Fibroblast of lung (primary cell): ENCODE measurements around the gene GPR68. TPM values are rescaled to one million over a fixed set of nuclear protein-coding genes. Genes with fewer than 3 reads are reported as not detected.
"Not testable (repeated sequence)": the region's sequence is repeated elsewhere in the genome, so short reads cannot be mapped to it uniquely, and the experiment has no call there.

Source experiments
- DNase-seq, 2 donors: peaks; one replicate each; pipeline versions ENCODE4 v3.0.0 to v3.0.0-alpha.2; 2010; ENCODE audit warnings: low read depth in 2 of 2
- H2AFZ ChIP-seq: 2 replicates; pipeline ENCODE4 v1.5.1; 2012; ENCODE audit warnings: low read length, control low read depth, inconsistent platforms
- H3K27ac ChIP-seq: 2 replicates; pipeline ENCODE4 v1.5.1; 2011; ENCODE audit warnings: low read length, control low read depth; ENCODE audit not compliant: insufficient read depth
- H3K27me3 ChIP-seq: 2 replicates; pipeline ENCODE4 v1.5.1; 2011; ENCODE audit warnings: mild to moderate bottlenecking, low read length; ENCODE audit not compliant: control insufficient read depth, insufficient read depth
- H3K36me3 ChIP-seq: 2 replicates; pipeline ENCODE4 v1.5.1; 2011; ENCODE audit warnings: low read length; ENCODE audit not compliant: control insufficient read depth, insufficient read depth
- H3K4me1 ChIP-seq: 2 replicates; pipeline ENCODE4 v1.5.1; 2011; ENCODE audit warnings: low read length; ENCODE audit not compliant: control insufficient read depth, insufficient read depth; ENCODE audit errors: extremely low read depth
- H3K4me2 ChIP-seq: 2 replicates; pipeline ENCODE4 v1.5.1; 2011; ENCODE audit warnings: low read length, control low read depth; ENCODE audit not compliant: insufficient read depth; ENCODE audit errors: extremely low read depth
- H3K4me3 ChIP-seq, 4 experiments: fragments of 200-600 bp in 1 of 4; sonication (generic) in 1 of 4; replicated peaks in 1 of 4; 2 replicates each; pipeline ENCODE4 v1.5.1; 2011 to 2016; ENCODE audit warnings: low read length in 4 of 4, low read depth in 3 of 4, mild to moderate bottlenecking in 3 of 4, control low read depth in 2 of 4, inconsistent platforms in 1 of 4, mixed read lengths in 1 of 4; ENCODE audit not compliant: insufficient read depth in 1 of 4; ENCODE audit errors: control extremely low read depth in 1 of 4
- H3K79me2 ChIP-seq: 2 replicates; pipeline ENCODE4 v1.5.1; 2012; ENCODE audit warnings: mild to moderate bottlenecking, low read length, inconsistent platforms; ENCODE audit not compliant: control insufficient read depth, insufficient read depth
- H3K9ac ChIP-seq: 2 replicates; pipeline ENCODE4 v1.5.1; 2011; ENCODE audit warnings: mild to moderate bottlenecking, low read length, control low read depth; ENCODE audit not compliant: insufficient read depth
- H3K9me3 ChIP-seq: 2 replicates; pipeline ENCODE4 v1.5.1; 2012; ENCODE audit warnings: low read depth, low read length; ENCODE audit not compliant: control insufficient read depth, insufficient read depth
- H4K20me1 ChIP-seq: 2 replicates; pipeline ENCODE4 v1.5.1; 2011; ENCODE audit warnings: low read length; ENCODE audit not compliant: control insufficient read depth, insufficient read depth; ENCODE audit errors: extremely low read depth
- CTCF ChIP-seq, 2 donors: IDR thresholded peaks in 1 of 2; conservative IDR thresholded peaks in 1 of 2; 1 replicate in 1 of 2; 2 replicates in 1 of 2; pipeline ENCODE4 v1.5.1; 2011 to 2012; ENCODE audit warnings: low read length in 2 of 2, control low read depth in 1 of 2, inconsistent platforms in 1 of 2, low read depth in 1 of 2, mild to moderate bottlenecking in 1 of 2
- EZH2 ChIP-seq: IDR thresholded peaks from 2 replicates; pipeline ENCODE4 v1.5.1; 2012; ENCODE audit warnings: low read length, control low read depth, mild to moderate bottlenecking; ENCODE audit errors: missing control alignments
- polyA plus RNA-seq, 2 donors: library from polyadenylated mRNA; depleted of rRNA in 1 of 2; stranded (reverse) in 1 of 2; unstranded in 1 of 2; fragments of >200 nt; gene quantifications; 2 replicates each; pipeline ENCODE4 v1.2.1, GENCODE V29; 2011 to 2012; ENCODE audit warnings: missing spikeins in 1 of 2
- total RNA-seq: library from RNA; depleted of rRNA; stranded (reverse); fragments of >200 nt; gene quantifications from 2 replicates; pipeline ENCODE4 v1.2.1, GENCODE V29; 2014

The GPR68 gene
- total and polyA plus RNA-seq, 2 donors (not counting 1 experiment from before 2014, with no cell fraction given), result 0.37 to 0.66 TPM

GRCh38 chr14:91185721-91186120 lies 58.8 kb downstream of the GPR68 start:
- Histone ChIP-seq H3K27ac (no peak overlapping the region), H3K9me3 (no peaks in the 10 kb centered on the region), H4K20me1 (no peaks in the 10 kb centered on the region), H3K9ac (no peak overlapping the region), H2AFZ (no peak overlapping the region), H3K36me3 (peaks cover 9% of the 10 kb centered on the region), H3K79me2 (no peaks in the 10 kb centered on the region), H3K4me1 (peaks cover 2% of the 10 kb centered on the region), H3K4me2 (no peak overlapping the region), H3K27me3 (no peaks in the 10 kb centered on the region), H3K4me3 (no peak overlapping the region)
- DNase-seq, result peak; percentile 17 to 54
- no peak for TF ChIP-seq CTCF (conservative IDR thresholded peaks at IDR 0.05 in 1 of 2, IDR thresholded peaks at IDR 0.05 in 1 of 2; ENCODE audit: low read depth in 1 of 2, low read length in 2 of 2)

GRCh38 chr14:91184559-91184958 lies 59.9 kb downstream of the GPR68 start:
- Histone ChIP-seq H2AFZ (no peak overlapping the region), H3K9me3 (no peaks in the 10 kb centered on the region), H3K27me3 (no peaks in the 10 kb centered on the region), H4K20me1 (no peaks in the 10 kb centered on the region), H3K9ac (no peak overlapping the region), H3K27ac (no peak overlapping the region), H3K36me3 (peaks cover 5% of the 10 kb centered on the region), H3K79me2 (no peaks in the 10 kb centered on the region), H3K4me3 (no peak overlapping the region), H3K4me2 (no peak overlapping the region), H3K4me1 (peaks cover 2% of the 10 kb centered on the region)
- no peak for TF ChIP-seq CTCF (conservative IDR thresholded peaks at IDR 0.05 in 1 of 2, IDR thresholded peaks at IDR 0.05 in 1 of 2; ENCODE audit: low read depth in 1 of 2, low read length in 2 of 2)
- no peak for TF ChIP-seq EZH2
- no peak for DNase-seq

GRCh38 chr14:91182753-91183152 lies 61.8 kb downstream of the GPR68 start:
- H3K4me2 ChIP-seq, H3K4me3 ChIP-seq, H3K36me3 ChIP-seq, H2AFZ ChIP-seq, H4K20me1 ChIP-seq, DNase-seq, H3K4me1 ChIP-seq, H3K79me2 ChIP-seq, H3K27me3 ChIP-seq, H3K27ac ChIP-seq, H3K9ac ChIP-seq, H3K9me3 ChIP-seq: not testable (repeated sequence)

Other genes with a start within 250 kb of the GPR68 start
- gene RPS6KA5, start 184.1 kb downstream of the GPR68 start, total RNA-seq, result 1.0 and 2.0 TPM in 2 replicates
- gene RPS6KA5, start 184.1 kb downstream of the GPR68 start, polyA plus RNA-seq, result 0.59 and 1.9 TPM in 2 replicates
- 41.9 and 62.1 TPM in 2 replicates for gene DGLUCY, start 130.6 kb downstream of the GPR68 start, total RNA-seq
- 26.7 and 33.7 TPM in 2 replicates for gene DGLUCY, start 130.6 kb downstream of the GPR68 start, polyA plus RNA-seq
- gene CCDC88C, start 173.1 kb upstream of the GPR68 start, total RNA-seq, result 0.17 and 0.51 TPM in 2 replicates
- gene CCDC88C, start 173.1 kb upstream of the GPR68 start, polyA plus RNA-seq, result 0.02 and 0.12 TPM in 2 replicates